ENCODE measurements around the gene PITHD1. TPM values are rescaled to one million over a fixed set of nuclear protein-coding genes. Genes with fewer than 3 reads are reported as not detected.
A peak's percentile ranks its signal among the peaks of the same experiment; 100 is the strongest.
"Not testable (repeated sequence)": the region's sequence is repeated elsewhere in the genome, so short reads cannot be mapped to it uniquely, and the experiment has no call there.

PITHD1 gene
- polyA plus RNA-seq, 1 donor from 2014 or later = 73.6 TPM

- Mint-ChIP-seq H3K9me3 (no peaks in the 10 kb centered on the region), H3K36me3 (no peaks in the 10 kb centered on the region), H3K4me1 (peaks cover 11 to 13% (median 11%) of the 10 kb centered on the region in 3 donors), H3K4me3 (peak within 1 kb of the TSS; percentile 92 to 98 (median 96)), H3K27ac (peak within 1 kb of the TSS; percentile 87 to 98 (median 90)), H3K27me3 (no peaks in the 10 kb centered on the region)
Observed at GRCh38 chr1:23790696-23791515, 12.7 kb downstream of the PITHD1 start, which contains the start of gene LYPLA2. Gene LYPLA2 (plus strand): TSS chr1:23791145. CDS start chr1:23792683, 1,538 bp downstream.

- Mint-ChIP-seq H3K9me3 (no peaks in the 10 kb centered on the region), H3K36me3 (no peaks in the 10 kb centered on the region), H3K27me3 (no peaks in the 10 kb centered on the region), H3K4me1 (peaks cover 11 to 13% (median 11%) of the 10 kb centered on the region in 3 donors), H3K4me3 (peak overlapping the region; percentile 92 to 98 (median 96)), H3K27ac (peak overlapping the region; percentile 87 to 98 (median 90))
Observed at GRCh38 chr1:23791516-23792047, 13.4 kb downstream of the PITHD1 start.

DNA sequence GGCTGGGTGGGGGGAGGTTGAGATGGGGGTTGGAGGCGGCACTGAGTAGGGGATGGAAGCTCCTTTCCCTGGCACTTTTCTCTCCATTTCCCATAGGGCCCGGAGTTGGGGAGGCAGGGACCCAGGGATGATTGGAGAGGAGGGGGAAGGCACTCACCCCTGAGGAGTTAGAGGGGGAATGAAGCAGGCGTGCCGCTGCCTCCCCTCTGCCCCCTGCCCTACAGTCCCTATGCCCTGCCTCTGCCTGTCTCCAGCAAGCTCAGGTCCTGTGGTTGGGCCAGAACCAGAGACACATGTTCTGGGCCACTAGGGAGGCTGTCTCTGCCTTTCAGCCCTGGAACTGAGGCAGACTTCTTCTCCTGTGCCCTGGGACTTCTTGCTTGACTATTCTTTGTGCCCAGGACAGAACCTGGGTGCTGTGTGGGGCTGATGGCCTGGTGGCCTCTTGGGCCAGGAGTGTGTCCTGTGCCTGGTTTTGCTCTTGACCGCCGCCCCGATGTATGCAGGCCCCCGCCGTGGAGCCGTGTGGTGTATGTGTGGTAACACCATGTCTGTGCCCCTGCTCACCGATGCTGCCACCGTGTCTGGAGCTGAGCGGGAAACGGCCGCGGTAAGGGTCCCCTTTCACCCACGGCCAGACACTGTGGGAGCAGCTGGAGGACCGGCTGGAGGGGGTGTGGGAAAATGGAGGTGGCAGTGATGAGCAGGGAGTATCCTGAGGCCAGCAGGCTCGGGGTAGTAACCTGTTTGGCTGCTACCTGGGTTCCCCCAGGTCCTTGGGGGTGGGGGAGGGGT is 14.1 kb downstream of the PITHD1 start:
- H3K27me3 Mint-ChIP-seq = no peaks in the 10 kb centered on the region
- H3K4me1 Mint-ChIP-seq = peaks cover 11 to 13% (median 11%) of the 10 kb centered on the region in 3 donors
- no peaks in the 10 kb centered on the region for H3K36me3 Mint-ChIP-seq
- peak overlapping the region; percentile 83 to 98 (median 94) for H3K4me3 Mint-ChIP-seq
- peak overlapping the region; percentile 46 to 98 (median 87) for H3K27ac Mint-ChIP-seq
- H3K9me3 Mint-ChIP-seq = no peaks in the 10 kb centered on the region

- Mint-ChIP-seq H3K4me1 (peaks cover 10 to 13% (median 11%) of the 10 kb centered on the region in 3 donors), H3K27me3 (no peaks in the 10 kb centered on the region), H3K27ac (peak overlapping the region in 2 of 3 donors; percentile 71 to 91), H3K4me3 (peak overlapping the region in 3 of 4 donors; percentile 43 to 65 (median 61)), H3K9me3 (no peaks in the 10 kb centered on the region), H3K36me3 (no peaks in the 10 kb centered on the region)
Observed at GRCh38 chr1:23793018-23793781, 15.0 kb downstream of the PITHD1 start.

DNA sequence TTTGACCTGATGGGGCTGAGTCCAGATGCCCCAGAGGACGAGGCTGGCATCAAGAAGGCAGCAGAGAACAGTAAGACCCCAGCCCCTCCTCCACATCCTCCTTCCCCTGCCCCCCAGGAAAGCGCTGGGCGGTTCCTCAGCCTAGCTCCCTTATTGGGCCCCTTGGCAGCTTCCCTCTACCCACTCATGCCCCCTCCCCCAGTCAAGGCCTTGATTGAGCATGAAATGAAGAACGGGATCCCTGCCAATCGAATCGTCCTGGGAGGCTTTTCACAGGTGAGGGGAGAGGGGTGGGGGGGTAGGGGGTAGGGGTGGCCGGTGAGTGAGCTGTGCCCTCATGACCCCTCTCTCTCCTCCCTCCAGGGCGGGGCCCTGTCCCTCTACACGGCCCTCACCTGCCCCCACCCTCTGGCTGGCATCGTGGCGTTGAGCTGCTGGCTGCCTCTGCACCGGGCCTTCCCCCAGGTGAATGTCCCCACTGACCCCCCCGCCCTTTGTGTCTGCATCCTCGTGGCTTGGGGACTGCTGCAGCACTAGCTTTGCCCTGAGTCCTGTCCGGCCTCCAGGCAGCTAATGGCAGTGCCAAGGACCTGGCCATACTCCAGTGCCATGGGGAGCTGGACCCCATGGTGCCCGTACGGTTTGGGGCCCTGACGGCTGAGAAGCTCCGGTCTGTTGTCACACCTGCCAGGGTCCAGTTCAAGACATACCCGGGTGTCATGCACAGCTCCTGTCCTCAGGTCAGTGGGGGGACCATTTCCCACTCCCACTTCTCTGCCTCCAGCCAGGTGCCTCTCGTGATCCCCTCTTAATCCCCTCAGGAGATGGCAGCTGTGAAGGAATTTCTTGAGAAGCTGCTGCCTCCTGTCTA is 15.9 kb downstream of the PITHD1 start:
- Mint-ChIP-seq H3K36me3 (no peaks in the 10 kb centered on the region), H3K27ac (peak overlapping the region in 1 of 3 donors; percentile 71), H3K9me3 (no peaks in the 10 kb centered on the region), H3K27me3 (no peaks in the 10 kb centered on the region), H3K4me3 (no peak overlapping the region), H3K4me1 (peaks cover 10 to 13% (median 11%) of the 10 kb centered on the region in 3 donors)

DNA sequence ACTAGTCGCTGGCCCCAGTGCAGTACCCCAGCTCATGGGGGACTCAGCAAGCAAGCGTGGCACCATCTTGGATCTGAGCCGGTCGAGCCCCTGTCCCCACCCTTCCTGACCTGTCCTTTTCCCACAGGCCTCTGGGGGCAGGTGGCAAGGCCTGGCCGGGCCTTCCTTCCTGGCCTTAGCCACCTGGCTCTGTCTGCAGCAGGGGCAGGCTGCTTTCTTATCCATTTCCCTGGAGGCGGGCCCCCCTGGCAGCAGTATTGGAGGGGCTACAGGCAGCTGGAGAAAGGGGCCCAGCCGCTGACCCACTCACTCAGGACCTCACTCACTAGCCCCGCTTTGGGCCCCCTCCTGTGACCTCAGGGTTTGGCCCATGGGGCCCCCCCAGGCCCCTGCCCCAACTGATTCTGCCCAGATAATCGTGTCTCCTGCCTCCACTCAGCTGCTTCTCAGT is 16.5 kb downstream of the PITHD1 start:
- H3K27ac Mint-ChIP-seq = peak overlapping the region in 1 of 3 donors; percentile 56
- H3K9me3 Mint-ChIP-seq, H3K36me3 Mint-ChIP-seq, H3K27me3 Mint-ChIP-seq: not testable (repeated sequence)
- H3K4me3 Mint-ChIP-seq = peak overlapping the region in 1 of 4 donors; percentile 63
- peaks cover 11 to 14% (median 13%) of the 10 kb centered on the region in 3 donors for H3K4me1 Mint-ChIP-seq

DNA sequence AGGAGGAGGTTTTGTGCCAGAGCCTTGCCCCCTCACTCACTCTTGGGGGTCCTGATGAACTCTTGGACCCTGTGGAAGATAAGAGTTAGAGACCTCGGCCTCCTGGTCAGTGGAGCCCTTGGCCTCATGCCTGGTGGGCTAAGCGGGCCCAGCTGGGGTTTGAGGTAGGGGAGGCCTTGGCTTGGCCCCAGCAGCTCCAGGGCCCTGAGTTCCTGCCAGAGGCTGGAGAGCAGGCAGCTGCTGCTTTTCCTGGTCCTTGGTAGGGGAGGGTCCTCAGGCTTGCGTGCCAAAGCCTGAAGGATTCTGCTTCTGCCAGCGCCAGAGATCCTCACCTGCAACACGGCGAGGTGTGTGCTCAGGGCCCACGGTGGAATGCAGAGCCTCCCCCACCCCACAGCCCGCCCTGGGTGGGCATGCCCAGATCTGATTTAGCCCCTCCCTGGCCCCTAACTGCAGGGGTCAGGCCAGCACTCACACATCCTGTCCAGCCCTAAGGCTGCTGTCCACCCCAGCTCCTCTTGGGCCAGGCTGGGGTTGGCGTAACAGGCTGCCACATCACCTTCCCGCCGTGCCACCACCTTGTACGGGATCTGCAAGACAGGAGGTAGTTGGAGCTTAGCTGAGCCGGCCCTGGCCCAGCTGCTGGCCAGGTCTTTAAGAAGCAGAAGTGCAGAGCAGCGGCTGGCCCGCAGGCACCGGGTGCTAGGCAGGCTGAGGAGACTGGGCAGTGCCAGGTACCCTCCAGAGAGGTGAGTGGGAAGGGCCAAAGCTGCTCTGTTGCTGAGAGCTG is 17.7 kb downstream of the PITHD1 start:
- H3K4me1 Mint-ChIP-seq = peaks cover 10 to 17% (median 11%) of the 10 kb centered on the region in 3 donors

GRCh38 chr1:23796466-23797271 is 18.5 kb downstream of the PITHD1 start:
- H3K4me1 Mint-ChIP-seq = peaks cover 5 to 10% (median 9%) of the 10 kb centered on the region in 3 donors
- no peaks in the 10 kb centered on the region for H3K36me3 Mint-ChIP-seq
- H3K27me3 Mint-ChIP-seq = no peaks in the 10 kb centered on the region
- no peaks in the 10 kb centered on the region for H3K9me3 Mint-ChIP-seq
- peak overlapping the region in 1 of 4 donors; percentile 91 for H3K4me3 Mint-ChIP-seq
- peak overlapping the region in 2 of 3 donors; percentile 39 to 47 for H3K27ac Mint-ChIP-seq

More for the DNA sequence above, 17.7 kb downstream of the PITHD1 start:
- Mint-ChIP-seq H3K36me3 (no peaks in the 10 kb centered on the region), H3K4me3 (peak overlapping the region in 1 of 4 donors; percentile 63), H3K27me3 (no peaks in the 10 kb centered on the region), H3K9me3 (no peaks in the 10 kb centered on the region), H3K27ac (no peak overlapping the region)

DNA sequence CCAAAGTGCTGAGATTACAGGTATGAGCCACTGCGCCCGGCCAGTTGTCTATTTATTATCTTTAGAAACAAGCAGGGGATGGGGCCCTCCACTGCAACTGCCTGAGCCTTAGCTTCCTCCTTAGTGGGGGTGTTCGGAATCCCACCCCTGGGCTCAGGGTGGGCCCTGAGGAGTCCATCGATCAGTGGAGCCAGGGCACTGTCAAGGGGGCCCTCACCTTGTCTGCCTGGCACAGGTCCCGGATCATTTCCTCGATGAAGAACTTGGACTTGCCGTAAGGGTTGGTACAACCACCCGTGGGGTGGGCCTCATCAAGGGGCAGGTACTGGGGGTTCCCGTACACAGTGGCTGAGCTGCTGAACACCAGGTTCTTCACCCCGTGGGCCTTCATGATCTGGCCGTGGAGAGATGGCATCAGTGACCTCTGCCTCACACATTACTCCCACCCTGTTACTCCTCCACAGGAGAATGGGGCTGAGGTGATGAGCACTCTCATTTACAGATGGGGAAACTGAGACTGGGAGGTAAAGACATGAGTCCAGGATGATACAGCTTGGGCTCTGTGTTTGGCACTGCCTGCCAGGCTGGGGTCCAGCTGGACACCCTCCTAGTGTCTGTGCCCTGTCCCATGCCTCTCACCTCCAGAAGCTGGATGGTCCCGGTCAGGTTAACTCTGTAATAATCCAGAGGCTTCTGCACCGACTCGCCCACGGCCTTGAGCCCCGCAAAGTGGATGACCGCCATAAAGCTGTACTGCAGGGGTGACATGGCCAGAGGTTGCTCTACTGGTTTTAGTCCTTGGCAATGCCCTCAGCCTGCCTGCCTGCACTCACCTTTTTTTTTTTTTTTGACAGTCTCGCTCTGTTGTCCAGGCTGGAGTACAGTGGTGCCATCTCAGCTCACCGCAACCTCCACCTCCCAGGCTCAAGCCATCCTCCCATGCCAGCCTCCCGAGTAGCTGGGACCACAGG is 19.5 kb downstream of the PITHD1 start:
- Mint-ChIP-seq H3K27me3 (no peaks in the 10 kb centered on the region), H3K27ac (peak overlapping the region in 2 of 3 donors; percentile 71 to 75), H3K36me3 (no peaks in the 10 kb centered on the region), H3K4me3 (peak overlapping the region in 1 of 4 donors; percentile 91), H3K9me3 (no peaks in the 10 kb centered on the region), H3K4me1 (peaks cover 3 to 9% (median 6%) of the 10 kb centered on the region in 3 donors)

DNA sequence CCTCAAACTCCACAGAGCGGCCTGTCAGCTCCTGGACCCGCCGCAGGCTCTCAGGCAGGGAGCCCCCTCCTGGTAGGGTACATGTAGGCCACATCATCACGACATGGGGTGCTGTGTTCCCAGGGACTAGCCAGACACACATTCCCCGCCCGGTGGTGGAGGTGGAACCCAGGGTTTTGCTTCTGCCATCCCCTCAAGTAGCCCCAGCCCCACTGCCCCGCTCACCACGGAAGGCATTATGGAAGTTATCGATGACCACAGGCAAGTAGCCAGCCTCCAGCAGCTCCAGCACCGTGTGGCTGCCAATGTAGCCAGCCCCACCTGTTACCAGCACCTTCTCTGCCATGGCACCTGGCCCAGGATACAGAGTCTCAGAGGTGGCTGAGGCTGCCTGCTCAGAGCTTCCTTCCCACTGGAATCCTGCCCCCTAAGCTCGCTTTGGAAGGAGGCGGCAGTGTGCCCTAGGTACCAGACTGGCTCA is 20.5 kb downstream of the PITHD1 start:
- Mint-ChIP-seq H3K36me3 (no peaks in the 10 kb centered on the region), H3K27ac (peak overlapping the region in 2 of 3 donors; percentile 35 to 75), H3K27me3 (no peaks in the 10 kb centered on the region), H3K4me1 (peaks cover 3 to 9% (median 6%) of the 10 kb centered on the region in 3 donors), H3K9me3 (no peaks in the 10 kb centered on the region), H3K4me3 (peak overlapping the region; percentile 33 to 98 (median 88))

GRCh38 chr1:23799255-23799569 is 21.0 kb downstream of the PITHD1 start:
- H3K4me3 Mint-ChIP-seq = peak overlapping the region in 3 of 4 donors; percentile 85 to 98 (median 91)
- peaks cover 1% of the 10 kb centered on the region for H3K36me3 Mint-ChIP-seq
- peaks cover 3 to 9% (median 6%) of the 10 kb centered on the region in 3 donors for H3K4me1 Mint-ChIP-seq
- no peaks in the 10 kb centered on the region for H3K9me3 Mint-ChIP-seq
- H3K27ac Mint-ChIP-seq = peak overlapping the region in 2 of 3 donors; percentile 35 to 75
- no peaks in the 10 kb centered on the region for H3K27me3 Mint-ChIP-seq
